SW480 (cell line): ENCODE measurements around the gene NCK1.

Source experiments
- DNase-seq: peaks from one replicate; pipeline ENCODE4 v3.0.0-alpha.2; 2016; ENCODE audit warnings: low spot score

Gene NCK1

DNA sequence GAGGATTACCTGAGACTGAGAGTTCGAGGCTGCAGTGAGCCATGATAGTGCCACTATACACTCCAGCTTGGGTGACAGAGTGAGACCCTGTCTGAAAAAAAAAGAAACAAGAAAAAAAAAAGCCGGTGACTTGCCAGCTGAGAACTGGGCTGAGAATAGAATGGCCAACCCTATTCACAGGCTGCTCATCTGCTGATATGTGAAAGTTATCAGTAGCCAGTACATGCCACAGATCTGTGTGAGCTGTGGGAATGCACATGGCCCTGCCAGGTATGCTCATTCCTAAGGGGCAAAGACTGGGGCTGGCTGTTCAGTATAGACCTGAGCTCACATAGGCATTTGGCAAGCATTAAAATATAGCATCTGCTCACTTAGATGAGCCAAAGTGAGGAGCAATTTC lies 126.6 kb downstream of the NCK1 start:
- no peak for DNase-seq

DNA sequence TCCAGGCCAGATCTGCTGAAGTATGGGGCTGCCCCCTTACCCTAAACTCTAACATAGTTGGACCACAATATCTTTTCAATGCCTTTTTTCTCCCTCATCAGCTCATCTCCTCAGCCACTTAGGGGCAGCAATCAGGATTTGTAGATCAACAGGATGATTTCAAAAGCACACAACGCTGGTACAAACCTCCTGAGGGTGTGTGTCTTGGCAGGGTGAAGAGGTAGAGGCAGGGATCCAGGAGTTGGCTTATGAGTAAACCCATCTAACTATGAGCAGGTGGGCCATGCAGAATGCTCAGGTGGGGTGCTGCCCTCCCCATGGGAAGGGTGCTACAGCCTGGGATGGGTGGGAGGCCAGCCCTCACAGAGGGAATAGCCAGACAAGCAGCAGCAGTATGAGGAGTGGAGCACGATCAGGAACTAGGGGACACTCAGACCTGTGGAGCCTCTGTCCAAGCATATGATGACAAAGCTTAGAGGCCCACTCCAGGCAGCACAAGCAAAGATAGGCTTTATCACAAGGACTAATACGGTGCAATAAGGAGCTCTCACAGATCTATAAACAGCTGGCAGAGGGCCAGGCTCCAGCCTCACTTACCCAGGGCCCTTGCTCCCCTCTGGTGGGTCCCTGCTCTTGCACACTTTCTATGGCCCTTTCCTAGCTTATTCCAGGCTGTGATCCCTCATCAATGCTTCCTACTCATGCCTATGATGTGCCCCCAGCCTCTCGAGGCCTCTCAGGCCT lies 127.9 kb downstream of the NCK1 start:
- no peak for DNase-seq

DNA sequence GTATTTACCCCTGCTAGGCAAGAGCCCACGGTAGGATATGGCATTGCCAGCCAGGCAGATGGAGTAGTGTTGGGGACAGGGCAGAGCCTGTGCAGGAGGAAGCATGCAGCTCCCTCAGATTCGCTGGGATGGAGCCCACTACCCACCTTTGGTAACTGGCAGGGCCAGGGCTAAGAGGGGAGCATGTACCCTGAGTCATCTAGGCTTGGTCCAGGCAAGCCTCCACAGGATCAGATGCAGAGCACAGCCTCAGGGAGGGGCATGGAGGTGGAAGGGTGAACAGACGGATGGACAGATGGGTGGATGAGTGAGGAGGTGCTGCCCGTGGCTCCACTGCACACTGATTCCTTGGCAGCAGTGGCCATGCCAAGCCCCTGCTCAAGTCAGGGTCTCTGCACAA lies 128.8 kb downstream of the NCK1 start:
- no peak for DNase-seq

DNA sequence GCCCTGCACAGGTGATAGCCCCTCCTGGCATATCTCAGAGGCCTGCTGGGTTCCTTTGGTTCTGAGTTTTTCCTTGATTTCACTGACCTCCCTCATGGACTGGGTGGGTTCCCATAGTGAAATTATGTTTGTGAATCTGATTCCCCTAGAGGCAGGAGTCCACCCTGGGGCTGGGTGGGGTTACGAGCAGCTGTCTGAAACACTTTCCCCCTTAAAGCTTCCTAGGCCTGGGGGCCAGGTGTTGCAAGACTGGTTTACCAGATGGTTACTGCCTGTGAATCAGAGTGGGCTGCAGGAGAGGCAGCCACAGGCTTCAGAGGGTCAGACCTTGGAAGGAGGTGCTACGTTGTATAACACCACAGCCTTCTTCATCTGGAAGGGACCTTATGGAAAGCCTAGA lies 130.1 kb downstream of the NCK1 start:
- DNase-seq = no peak

DNA sequence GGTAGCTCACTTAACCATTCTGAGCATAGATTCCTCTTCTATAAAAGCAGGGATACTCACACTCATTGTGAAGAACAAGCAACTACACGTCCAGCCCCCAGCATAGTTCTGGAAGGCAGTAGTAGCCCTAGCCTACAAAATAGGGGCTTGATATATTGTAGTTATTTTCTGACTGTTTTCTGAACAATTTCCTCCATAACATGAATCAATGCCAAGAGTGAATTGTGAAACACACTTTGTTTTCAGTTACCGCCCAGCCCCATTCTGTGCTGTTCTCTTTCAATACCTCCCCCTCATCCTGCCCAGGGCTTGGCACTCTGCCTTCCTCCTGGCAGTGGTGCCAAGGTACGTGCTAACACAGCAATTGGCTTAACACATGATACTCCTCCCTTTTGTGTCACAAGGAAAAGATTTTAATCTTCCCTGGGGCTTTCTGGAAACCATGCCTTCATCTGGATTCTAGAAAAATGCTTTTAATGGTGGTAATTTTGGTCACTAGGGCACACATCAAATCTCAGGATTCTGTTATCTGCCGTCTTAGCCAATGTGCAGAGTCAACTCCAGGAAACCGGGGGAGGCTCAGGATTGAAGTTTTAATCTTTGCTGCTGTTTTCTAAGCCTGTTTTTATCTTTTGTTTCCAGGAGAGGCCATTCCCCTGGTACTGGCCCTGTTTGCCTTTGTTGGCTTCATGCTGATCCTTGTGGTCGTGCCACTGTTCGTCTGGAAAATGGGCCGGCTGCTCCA lies 132.9 kb downstream of the NCK1 start:
- DNase-seq = no peak

DNA sequence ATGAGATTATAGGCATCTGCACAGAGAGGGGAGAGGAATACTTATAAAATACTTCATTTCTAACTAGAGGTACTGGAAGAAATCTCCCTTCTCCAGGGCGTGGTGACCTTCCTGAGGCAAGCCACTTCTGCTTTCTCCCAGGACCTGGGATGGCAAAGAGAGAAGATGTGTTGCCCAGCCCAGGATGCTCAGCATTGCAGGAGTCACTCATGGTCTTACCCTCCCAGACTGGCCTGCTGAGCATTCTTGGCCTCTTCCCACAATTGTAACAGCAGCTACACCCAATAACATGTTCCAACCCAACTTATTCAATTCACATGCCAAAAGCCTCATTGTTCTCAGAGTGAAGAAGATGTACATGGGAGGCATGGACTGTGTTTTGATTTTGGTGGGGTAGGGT lies 133.6 kb downstream of the NCK1 start:
- no peak for DNase-seq
